Hepatocyte (in vitro differentiated cells): ENCODE data around the gene TMEM179B.
"Not testable (repeated sequence)": the region's sequence is repeated elsewhere in the genome, so short reads cannot be mapped to it uniquely, and the experiment has no call there.

ENCODE experiments used
- CTCF ChIP-seq: fragments of 200-600 bp; sonication (generic); IDR thresholded peaks from 2 replicates; pipeline ENCODE4 v1.5.1; 2016; ENCODE audit warnings: antibody characterized with exemption, mild to moderate bottlenecking; ENCODE audit not compliant: poor library complexity
- EZH2 ChIP-seq: fragments of 200-600 bp; sonication (generic); IDR thresholded peaks from 2 replicates; pipeline ENCODE4 v1.6.1; 2016; ENCODE audit warnings: antibody characterized with exemption, mild to moderate bottlenecking, borderline replicate concordance

DNA sequence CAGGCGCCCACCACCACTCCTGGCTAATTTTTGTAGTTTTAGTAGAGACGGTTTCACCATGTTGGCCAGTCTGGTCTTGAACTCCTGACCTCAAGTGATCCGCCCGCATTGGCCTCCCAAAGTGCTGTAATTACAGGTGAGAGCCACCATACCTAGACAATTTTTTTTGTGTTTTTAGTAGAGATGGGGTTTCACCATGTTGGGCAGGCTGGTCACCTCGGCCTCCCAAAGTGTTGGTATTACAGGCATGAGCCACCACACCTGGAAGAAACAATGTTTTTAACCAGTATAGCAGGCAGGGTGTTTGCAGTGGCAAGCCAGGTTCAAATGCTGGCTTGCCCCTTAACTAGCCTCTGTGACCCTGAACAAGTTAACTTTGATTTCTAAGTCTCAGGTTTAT is 37.3 kb upstream of the TMEM179B start:
- TF ChIP-seq EZH2, CTCF: not testable (repeated sequence)
